Esophagus squamous epithelium (tissue), 4 donors: ENCODE measurements around the gene JPH3.

Source experiments
- POLR2A ChIP-seq, 4 donors: fragments of 450-650 bp; IDR thresholded peaks; one replicate each; pipeline ENCODE4 v1.6.1; 2017; ENCODE audit warnings: antibody characterized with exemption in 4 of 4, mild to moderate bottlenecking in 4 of 4, moderate library complexity in 3 of 4
- TF ChIP-seq, protein P1 (sequence below), 6 experiments: fragments of 450-650 bp in 4 of 6; fragments of 200-600 bp in 2 of 6; sonication (generic) in 2 of 6; IDR thresholded peaks; one replicate each; pipeline ENCODE4 v1.5.1; 2016 to 2019; ENCODE audit warnings: antibody characterized with exemption in 6 of 6, mild to moderate bottlenecking in 4 of 6, moderate library complexity in 4 of 6

DNA sequence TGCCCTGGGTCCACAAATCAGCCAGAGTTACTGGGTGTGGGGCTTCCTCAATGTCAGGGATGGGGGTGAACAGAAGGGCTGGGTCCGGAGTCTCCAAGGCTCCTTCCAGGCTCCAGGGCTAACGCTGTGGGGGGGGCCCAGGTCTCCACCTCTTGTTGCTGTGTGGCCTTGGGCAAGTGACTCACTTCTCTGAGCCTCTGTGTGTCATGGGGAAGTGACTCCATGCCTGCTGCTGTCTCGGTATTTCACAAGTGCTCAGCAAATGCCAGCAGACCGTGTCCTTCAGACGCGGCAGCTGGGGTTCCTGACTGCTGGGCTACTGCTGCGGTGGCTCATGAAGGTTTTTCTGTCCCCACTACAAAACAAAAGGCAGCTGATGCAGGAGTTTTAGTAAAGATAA lies 26.6 kb downstream of the JPH3 start:
- TF ChIP-seq, protein P1, sequence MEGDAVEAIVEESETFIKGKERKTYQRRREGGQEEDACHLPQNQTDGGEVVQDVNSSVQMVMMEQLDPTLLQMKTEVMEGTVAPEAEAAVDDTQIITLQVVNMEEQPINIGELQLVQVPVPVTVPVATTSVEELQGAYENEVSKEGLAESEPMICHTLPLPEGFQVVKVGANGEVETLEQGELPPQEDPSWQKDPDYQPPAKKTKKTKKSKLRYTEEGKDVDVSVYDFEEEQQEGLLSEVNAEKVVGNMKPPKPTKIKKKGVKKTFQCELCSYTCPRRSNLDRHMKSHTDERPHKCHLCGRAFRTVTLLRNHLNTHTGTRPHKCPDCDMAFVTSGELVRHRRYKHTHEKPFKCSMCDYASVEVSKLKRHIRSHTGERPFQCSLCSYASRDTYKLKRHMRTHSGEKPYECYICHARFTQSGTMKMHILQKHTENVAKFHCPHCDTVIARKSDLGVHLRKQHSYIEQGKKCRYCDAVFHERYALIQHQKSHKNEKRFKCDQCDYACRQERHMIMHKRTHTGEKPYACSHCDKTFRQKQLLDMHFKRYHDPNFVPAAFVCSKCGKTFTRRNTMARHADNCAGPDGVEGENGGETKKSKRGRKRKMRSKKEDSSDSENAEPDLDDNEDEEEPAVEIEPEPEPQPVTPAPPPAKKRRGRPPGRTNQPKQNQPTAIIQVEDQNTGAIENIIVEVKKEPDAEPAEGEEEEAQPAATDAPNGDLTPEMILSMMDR (IDR thresholded peaks at IDR 0.05), result no peak
- TF ChIP-seq POLR2A (IDR thresholded peaks at IDR 0.05), result no peak
